ENCODE measurements around the gene FOXL3. TPM values are rescaled to one million over a fixed set of nuclear protein-coding genes. Genes with fewer than 3 reads are reported as not detected.
"Not testable (repeated sequence)": the region's sequence is repeated elsewhere in the genome, so short reads cannot be mapped to it uniquely, and the experiment has no call there.

Gene FOXL3
- total RNA-seq, 4 donors from 2014 or later, result not detected

DNA sequence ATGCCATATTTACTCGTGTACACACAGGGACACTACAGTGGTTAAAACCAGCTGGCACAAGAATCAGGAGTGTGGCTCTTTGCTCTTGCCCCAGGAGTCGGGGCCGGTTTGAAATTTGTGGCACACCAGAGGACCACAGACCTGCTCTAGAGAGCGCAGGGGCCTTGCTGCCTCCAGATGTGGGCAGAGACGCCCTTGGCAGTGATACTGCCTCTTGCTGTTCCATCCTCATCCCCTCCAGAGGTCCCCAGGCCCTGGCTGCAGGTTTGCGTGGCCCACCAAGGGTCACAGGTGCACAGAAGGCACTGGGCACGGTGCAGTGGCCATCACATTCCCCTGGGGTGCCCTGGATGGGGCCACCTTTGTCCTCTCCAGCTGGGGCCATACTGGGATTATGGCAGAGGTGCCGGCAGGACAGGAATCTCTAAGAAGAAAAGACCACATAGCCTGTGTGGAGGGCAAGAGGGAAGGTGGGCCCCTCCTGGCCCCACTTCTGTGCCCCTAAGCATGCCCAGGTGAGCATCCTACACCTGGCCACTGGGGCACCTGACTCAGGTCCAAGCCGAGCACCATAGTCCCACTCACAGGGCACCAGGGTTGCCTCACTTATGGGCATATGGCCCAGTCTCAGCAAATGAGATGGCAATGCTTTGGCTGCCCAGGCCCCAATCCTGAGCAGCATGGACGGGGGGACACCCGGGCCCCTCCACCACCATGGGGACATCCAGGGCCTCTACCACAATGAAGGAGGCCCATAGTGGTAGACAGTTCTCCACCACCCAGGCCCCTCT lies 45.6 kb downstream of the FOXL3 start:
- intact Hi-C loops (cut with DNase I; ENCODE audit: low total_unique reads), result loop anchor here (10.0 kb wide), 1 partner anchor 179 kb away; the partner anchor contains the start of gene PDGFA
- Histone ChIP-seq H3K27me3 (peaks cover 0 to 5% of the 10 kb centered on the region in 2 donors), H3K4me1 (peaks cover 0 to 11% of the 10 kb centered on the region in 2 donors), H3K36me3 (no peaks in the 10 kb centered on the region), H3K27ac (no peak overlapping the region), H3K4me3 (no peak overlapping the region), H3K9me3 (no peaks in the 10 kb centered on the region)
- DNase-seq, result no peak
- TF ChIP-seq, protein P1, sequence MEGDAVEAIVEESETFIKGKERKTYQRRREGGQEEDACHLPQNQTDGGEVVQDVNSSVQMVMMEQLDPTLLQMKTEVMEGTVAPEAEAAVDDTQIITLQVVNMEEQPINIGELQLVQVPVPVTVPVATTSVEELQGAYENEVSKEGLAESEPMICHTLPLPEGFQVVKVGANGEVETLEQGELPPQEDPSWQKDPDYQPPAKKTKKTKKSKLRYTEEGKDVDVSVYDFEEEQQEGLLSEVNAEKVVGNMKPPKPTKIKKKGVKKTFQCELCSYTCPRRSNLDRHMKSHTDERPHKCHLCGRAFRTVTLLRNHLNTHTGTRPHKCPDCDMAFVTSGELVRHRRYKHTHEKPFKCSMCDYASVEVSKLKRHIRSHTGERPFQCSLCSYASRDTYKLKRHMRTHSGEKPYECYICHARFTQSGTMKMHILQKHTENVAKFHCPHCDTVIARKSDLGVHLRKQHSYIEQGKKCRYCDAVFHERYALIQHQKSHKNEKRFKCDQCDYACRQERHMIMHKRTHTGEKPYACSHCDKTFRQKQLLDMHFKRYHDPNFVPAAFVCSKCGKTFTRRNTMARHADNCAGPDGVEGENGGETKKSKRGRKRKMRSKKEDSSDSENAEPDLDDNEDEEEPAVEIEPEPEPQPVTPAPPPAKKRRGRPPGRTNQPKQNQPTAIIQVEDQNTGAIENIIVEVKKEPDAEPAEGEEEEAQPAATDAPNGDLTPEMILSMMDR (IDR thresholded peaks at IDR 0.05), result no peak
- no peak for TF ChIP-seq POLR2A (IDR thresholded peaks at IDR 0.05)

DNA sequence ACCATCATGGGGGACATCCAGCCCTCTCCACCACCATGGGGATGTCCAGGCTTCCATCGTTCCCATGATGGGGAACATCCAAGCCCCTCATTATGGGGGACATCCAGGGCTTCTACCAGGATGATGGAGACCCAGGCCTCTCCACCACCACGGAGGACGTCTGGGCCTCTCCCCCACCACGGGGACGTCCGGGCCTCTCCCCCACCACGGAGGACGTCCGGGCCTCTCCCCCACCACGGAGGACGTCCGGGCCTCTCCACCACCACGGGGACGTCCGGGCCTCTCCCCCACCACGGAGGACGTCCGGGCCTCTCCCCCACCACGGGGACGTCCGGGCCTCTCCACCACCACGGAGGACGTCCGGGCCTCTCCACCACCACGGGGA lies 46.2 kb downstream of the FOXL3 start:
- not testable (repeated sequence) for H3K27ac ChIP-seq, DNase-seq, H3K9me3 ChIP-seq, H3K27me3 ChIP-seq, H3K4me3 ChIP-seq, H3K36me3 ChIP-seq
- intact Hi-C loops (cut with DNase I; ENCODE audit: low total_unique reads), result loop anchor here (10.0 kb wide), 1 partner anchor 179 kb away; the partner anchor contains the start of gene PDGFA
- H3K4me1 ChIP-seq, result peaks cover 0 to 11% of the 10 kb centered on the region in 2 donors

DNA sequence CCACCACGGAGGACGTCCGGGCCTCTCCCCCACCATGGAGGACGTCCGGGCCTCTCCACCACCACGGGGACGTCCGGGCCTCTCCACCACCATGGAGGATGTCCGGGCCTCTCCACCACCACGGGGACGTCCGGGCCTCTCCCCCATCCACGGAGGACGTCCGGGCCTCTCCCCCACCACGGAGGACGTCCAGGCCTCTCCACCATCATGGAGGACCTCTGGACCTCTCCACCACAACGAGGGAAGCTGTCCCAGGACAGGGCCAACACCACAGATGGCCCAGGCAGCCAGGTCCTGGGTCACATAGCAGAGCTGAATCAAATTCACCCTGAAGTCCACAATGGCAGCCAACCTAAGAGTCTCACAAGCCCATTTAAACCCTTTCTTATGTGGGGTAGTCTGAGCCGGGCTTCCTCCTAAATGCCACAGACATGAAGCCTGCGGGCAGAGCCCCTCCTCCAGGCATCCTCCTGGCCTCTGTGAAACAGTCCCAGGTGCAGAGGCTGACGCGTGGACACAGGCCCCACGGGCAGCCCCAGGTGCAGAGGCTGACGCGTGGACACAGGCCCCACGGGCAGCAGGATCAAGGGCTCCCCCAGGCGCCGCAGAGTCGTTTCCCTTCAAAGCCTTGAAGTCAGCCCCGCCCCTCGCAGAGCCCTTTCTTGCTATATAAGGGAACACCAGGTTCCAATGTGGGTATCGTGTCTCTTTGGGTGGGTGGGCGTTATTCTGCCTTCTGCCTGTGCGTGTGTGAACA lies 47.0 kb downstream of the FOXL3 start:
- peaks cover 0 to 5% of the 10 kb centered on the region in 2 donors for H3K27me3 ChIP-seq
- H3K36me3 ChIP-seq, result no peaks in the 10 kb centered on the region
- H3K4me3 ChIP-seq, result no peak overlapping the region
- H3K27ac ChIP-seq, result no peak overlapping the region
- no peak for DNase-seq
- no peaks in the 10 kb centered on the region for H3K9me3 ChIP-seq
- TF ChIP-seq, protein P1 (IDR thresholded peaks at IDR 0.05), result no peak
- TF ChIP-seq POLR2A (IDR thresholded peaks at IDR 0.05), result no peak
- intact Hi-C loops (cut with DNase I; ENCODE audit: low total_unique reads), result loop anchor here (10.0 kb wide), 1 partner anchor 178 kb away; the partner anchor contains the start of gene PDGFA
- H3K4me1 ChIP-seq, result peaks cover 0 to 11% of the 10 kb centered on the region in 2 donors

DNA sequence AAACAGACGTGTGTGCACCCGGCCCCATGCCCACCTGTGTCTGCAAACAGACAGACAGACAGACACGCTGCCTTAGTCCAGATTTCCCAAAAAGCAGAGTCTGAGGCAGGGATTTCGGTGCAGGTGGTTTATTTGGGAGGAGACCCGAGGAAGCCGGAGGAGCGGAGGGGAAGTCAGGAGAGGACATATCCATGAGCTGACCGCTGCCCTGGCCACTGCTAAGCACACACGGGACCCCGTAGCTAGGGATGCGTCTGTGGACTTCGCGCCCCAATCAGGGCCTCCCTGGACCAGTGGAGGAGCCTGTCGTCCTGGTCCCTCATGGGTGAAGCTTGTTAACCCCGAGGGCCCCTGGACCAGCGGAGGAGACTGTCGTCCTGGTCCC lies 47.6 kb downstream of the FOXL3 start:
- no peak for DNase-seq
- no peak for TF ChIP-seq POLR2A (IDR thresholded peaks at IDR 0.05)
- TF ChIP-seq, protein P1 (IDR thresholded peaks at IDR 0.05), result no peak
- intact Hi-C loops (cut with DNase I; ENCODE audit: low total_unique reads), result loop anchor here (10.0 kb wide), 1 partner anchor 177 kb away; the partner anchor contains the start of gene PDGFA

DNA sequence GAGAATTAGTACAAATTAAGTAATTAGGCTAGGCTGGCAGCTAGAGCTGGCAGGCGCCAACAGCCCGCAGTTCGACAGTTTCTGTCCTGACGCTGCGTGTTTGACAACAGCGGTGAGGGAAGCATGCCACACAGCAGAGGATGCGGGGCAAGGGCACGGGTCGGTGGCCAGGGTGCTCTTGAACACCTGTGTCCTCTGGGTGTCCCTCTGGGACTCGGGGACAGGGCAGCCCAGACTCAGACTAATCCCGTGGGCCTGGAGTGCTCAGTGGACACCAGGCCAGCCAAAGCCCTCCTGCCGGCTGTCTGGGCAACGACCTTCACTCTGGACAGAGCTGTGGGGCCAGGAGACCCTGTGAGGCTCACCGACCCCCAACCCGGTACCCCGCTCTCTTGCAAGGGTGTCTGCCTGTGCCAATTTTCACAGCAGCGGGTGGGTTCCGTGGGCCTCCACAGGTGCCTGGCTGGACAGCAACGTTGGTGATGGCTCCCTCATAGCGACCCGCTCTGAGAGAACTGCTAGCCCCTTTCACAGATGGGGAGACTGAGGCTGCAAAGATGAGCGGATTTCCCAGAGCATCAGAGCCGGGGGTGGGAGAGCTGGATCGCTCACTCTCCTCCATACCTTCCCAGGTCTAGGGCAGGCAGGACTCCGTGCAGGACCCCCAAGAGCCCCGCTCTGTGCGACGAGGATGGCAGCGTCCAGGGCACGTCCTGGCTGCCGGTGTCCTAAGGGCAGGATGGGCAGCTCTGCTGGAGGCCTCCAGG lies 48.5 kb downstream of the FOXL3 start:
- intact Hi-C loops (cut with DNase I; ENCODE audit: low total_unique reads), result loop anchor here (10.0 kb wide), 1 partner anchor 176 kb away; the partner anchor contains the start of gene PDGFA
- no peak for TF ChIP-seq POLR2A (IDR thresholded peaks at IDR 0.05)
- TF ChIP-seq, protein P1 (IDR thresholded peaks at IDR 0.05), result no peak
- Histone ChIP-seq H3K9me3 (no peaks in the 10 kb centered on the region), H3K36me3 (no peaks in the 10 kb centered on the region), H3K4me1 (no peaks in the 10 kb centered on the region), H3K4me3 (no peak overlapping the region), H3K27me3 (no peaks in the 10 kb centered on the region), H3K27ac (no peak overlapping the region)
- DNase-seq, result no peak

More for the DNA sequence above, 47.6 kb downstream of the FOXL3 start:
- no peak overlapping the region for H3K27ac ChIP-seq
- H3K9me3 ChIP-seq, result no peaks in the 10 kb centered on the region
- H3K27me3 ChIP-seq, result peaks cover 0 to 5% of the 10 kb centered on the region in 2 donors
- peaks cover 0 to 6% of the 10 kb centered on the region in 2 donors for H3K4me1 ChIP-seq
- H3K36me3 ChIP-seq, result no peaks in the 10 kb centered on the region
- no peak overlapping the region for H3K4me3 ChIP-seq

Data from uterus (tissue), 4 donors.